WTC11 (cell line): ENCODE results near the gene EEFSEC. TPM values are rescaled to one million over a fixed set of nuclear protein-coding genes. Genes with fewer than 3 reads are reported as not detected.

Experiments used
- ATAC-seq: fragments of 200-7000 bp; cut with Tn5 transposase; 2 replicates; pipeline ENCODE4 v1.10.0; 2021; ENCODE audit warnings: mild to moderate bottlenecking, moderate library complexity
- CTCF ChIA-PET: fragments of 300-600 bp; sonication (Branson Sonifier 250); formaldehyde crosslinking; loops from one replicate; lab custom pipeline; 2021; ENCODE audit warnings: antibody characterized with exemption; lab: Charles Lee
- POLR2A ChIA-PET: fragments of 350-600 bp; sonication (Branson Sonifier 250); formaldehyde crosslinking; loops from one replicate; lab custom pipeline; 2021; ENCODE audit warnings: antibody characterized with exemption; lab: Charles Lee
- DNase-seq: peaks from one replicate; pipeline ENCODE4 v3.0.0; 2021; ENCODE audit warnings: low spot score
- H3K27ac Mint-ChIP-seq: 2 replicates; pipeline ENCODE4 v1.8.0; 2021; ENCODE audit warnings: mixed read lengths
- H3K27me3 Mint-ChIP-seq: 2 replicates; pipeline ENCODE4 v1.8.0; 2021; ENCODE audit warnings: low read depth, mild to moderate bottlenecking, moderate library complexity, mixed read lengths
- H3K36me3 Mint-ChIP-seq: 2 replicates; pipeline ENCODE4 v1.8.0; 2021; ENCODE audit warnings: mixed read lengths
- H3K4me1 Mint-ChIP-seq: 2 replicates; pipeline ENCODE4 v1.8.0; 2022; ENCODE audit warnings: mixed read lengths
- H3K4me3 Mint-ChIP-seq: 2 replicates; pipeline ENCODE4 v1.8.0; 2021; ENCODE audit warnings: mild to moderate bottlenecking, moderate library complexity, mixed read lengths
- H3K9me3 Mint-ChIP-seq: 2 replicates; pipeline ENCODE4 v1.8.0; 2021; ENCODE audit warnings: mixed read lengths
- ATF1 ChIP-seq: sonication (generic); formaldehyde crosslinking; IDR thresholded peaks from 2 replicates; pipeline ENCODE4 v1.8.1; 2023; ENCODE audit warnings: mild to moderate bottlenecking, moderate library complexity, missing genetic modification reagents
- ATF3 ChIP-seq: sonication (generic); formaldehyde crosslinking; conservative IDR thresholded peaks from 2 replicates; pipeline ENCODE4 v1.8.1; 2022; ENCODE audit warnings: mild to moderate bottlenecking, missing genetic modification reagents
- CTCF ChIP-seq: fragments of 200-600 bp; IDR thresholded peaks from 2 replicates; pipeline ENCODE4 v1.8.0; 2022; ENCODE audit warnings: antibody characterized with exemption
- E2F5 ChIP-seq: sonication (generic); formaldehyde crosslinking; IDR thresholded peaks from 2 replicates; pipeline ENCODE4 v1.8.1; 2022; ENCODE audit warnings: mild to moderate bottlenecking, moderate library complexity, missing genetic modification reagents
- HMGXB4 ChIP-seq: sonication (generic); formaldehyde crosslinking; IDR thresholded peaks from 2 replicates; pipeline ENCODE4 v1.8.1; 2023; ENCODE audit warnings: mild to moderate bottlenecking, moderate library complexity, missing genetic modification reagents
- IRF1 ChIP-seq: sonication (generic); formaldehyde crosslinking; IDR thresholded peaks from 2 replicates; pipeline ENCODE4 v1.8.0; 2023; ENCODE audit warnings: missing genetic modification reagents
- IRF2 ChIP-seq: sonication (generic); formaldehyde crosslinking; IDR thresholded peaks from 2 replicates; pipeline ENCODE4 v1.8.0; 2022; ENCODE audit warnings: low read depth, missing genetic modification reagents, borderline replicate concordance
- KAT7 ChIP-seq: sonication (generic); formaldehyde crosslinking; IDR thresholded peaks from 2 replicates; pipeline ENCODE4 v1.8.1; 2023; ENCODE audit warnings: missing genetic modification reagents, mild to moderate bottlenecking, borderline replicate concordance
- SMAD4 ChIP-seq: sonication (generic); formaldehyde crosslinking; IDR thresholded peaks from 2 replicates; pipeline ENCODE4 v1.8.0; 2022; ENCODE audit warnings: mild to moderate bottlenecking, missing genetic modification reagents
- SP1 ChIP-seq: sonication (generic); formaldehyde crosslinking; conservative IDR thresholded peaks from 2 replicates; pipeline ENCODE4 v1.8.1; 2022; ENCODE audit warnings: missing genetic modification reagents
- STAT6 ChIP-seq: sonication (generic); formaldehyde crosslinking; conservative IDR thresholded peaks from 2 replicates; pipeline ENCODE4 v1.8.1; 2023; ENCODE audit warnings: mild to moderate bottlenecking, low read depth, missing genetic modification reagents, moderate library complexity
- TEAD1 ChIP-seq: sonication (generic); formaldehyde crosslinking; IDR thresholded peaks from 2 replicates; pipeline ENCODE4 v1.8.0; 2022; ENCODE audit warnings: mild to moderate bottlenecking, missing genetic modification reagents
- ZBTB21 ChIP-seq: sonication (generic); formaldehyde crosslinking; IDR thresholded peaks from 2 replicates; pipeline ENCODE4 v1.8.1; 2023; ENCODE audit warnings: mild to moderate bottlenecking, missing genetic modification reagents, borderline replicate concordance
- ZNF232 ChIP-seq: sonication (generic); formaldehyde crosslinking; IDR thresholded peaks from 2 replicates; pipeline ENCODE4 v1.8.0; 2022; ENCODE audit warnings: mild to moderate bottlenecking, missing genetic modification reagents
- ZNF425 ChIP-seq: fragments of 250-450 bp; sonication (Bioruptor Pico); conservative IDR thresholded peaks from 2 replicates; pipeline ENCODE4 v1.9.0; 2021; ENCODE audit warnings: mild to moderate bottlenecking
- ZNF512 ChIP-seq: sonication (generic); formaldehyde crosslinking; IDR thresholded peaks from 2 replicates; pipeline ENCODE4 v1.8.1; 2022; ENCODE audit warnings: missing genetic modification reagents, borderline replicate concordance
- ZNF532 ChIP-seq: fragments of 250-450 bp; sonication (Bioruptor Pico); IDR thresholded peaks from 2 replicates; pipeline ENCODE4 v1.9.0; 2021; ENCODE audit warnings: mild to moderate bottlenecking, borderline replicate concordance
- total RNA-seq: library from RNA; stranded (reverse); gene quantifications from 3 replicates; pipeline ENCODE4 v1.2.3, GENCODE V29; 2021

EEFSEC gene
- total RNA-seq, 1 experiment from 2014 or later = 13.7 TPM

- H3K27ac Mint-ChIP-seq = peak overlapping the region; percentile 71; the same call in 1 of the 2 replicates
- ATAC-seq = no peak
- POLR2A ChIA-PET = no interaction called here
Measured at GRCh38 chr3:128364291-128364690, 211.0 kb downstream of the EEFSEC start.

More at GRCh38 chr3:128364291-128364690, 211.0 kb downstream of the EEFSEC start:
- CTCF ChIA-PET = interaction anchor here (0.8 to 1.0 kb wide), 2 partner anchors 9 to 42 kb away, joined by 3 read pairs; no protein-coding TSS in a partner anchor
- H3K4me3 Mint-ChIP-seq = no peak overlapping the region
- no peaks in the 10 kb centered on the region for H3K9me3 Mint-ChIP-seq
- no peak for TF ChIP-seq ZNF512 (CRISPR knock-in tag)
- TF ChIP-seq ZBTB21 (CRISPR knock-in tag) = no peak
- TF ChIP-seq IRF2 (CRISPR knock-in tag) = no peak
- no peak for TF ChIP-seq CTCF
- TF ChIP-seq STAT6 (CRISPR knock-in tag) = no peak
- TF ChIP-seq ATF1 (CRISPR knock-in tag) = no peak
- TF ChIP-seq IRF1 (CRISPR knock-in tag) = no peak
- no peak for TF ChIP-seq ZNF425 (CRISPR knock-in tag)
- TF ChIP-seq KAT7 (CRISPR knock-in tag) = no peak
- no peak for TF ChIP-seq SP1 (CRISPR knock-in tag)
- TF ChIP-seq ZNF532 (CRISPR knock-in tag) = no peak
- no peak for TF ChIP-seq E2F5 (CRISPR knock-in tag)
- TF ChIP-seq SMAD4 (CRISPR knock-in tag) = no peak
- TF ChIP-seq ATF3 (CRISPR knock-in tag) = no peak
- no peak for TF ChIP-seq TEAD1 (CRISPR knock-in tag)
- no peak for TF ChIP-seq HMGXB4 (CRISPR knock-in tag)
- no peak for TF ChIP-seq ZNF232 (CRISPR knock-in tag)
- DNase-seq = no peak
- H3K36me3 Mint-ChIP-seq = no peaks in the 10 kb centered on the region
- H3K27me3 Mint-ChIP-seq = no peaks in the 10 kb centered on the region
- H3K4me1 Mint-ChIP-seq = peaks cover 8% of the 10 kb centered on the region
